Activated T-helper 2 cell treated with anti-CD3 and anti-CD28 coated beads, Interferon-gamma antibody, Interleukin-2, Interleukin-4, amounts not matched to agents 10 μg/mL and 5 μg/mL and 100 μg/mL, durations not matched to agents 14 hours and 24 hours and 36 hours (primary cell): ENCODE measurements around the gene SLC34A1. TPM values are rescaled to one million over a fixed set of nuclear protein-coding genes. Genes with fewer than 3 reads are reported as not detected.
"Not testable (repeated sequence)": the region's sequence is repeated elsewhere in the genome, so short reads cannot be mapped to it uniquely, and the experiment has no call there.

Experiments
- DNase-seq: peaks from one replicate; pipeline ENCODE4 v3.0.0; 2021; ENCODE audit warnings: low spot score
- H3K27ac Mint-ChIP-seq: one replicate; pipeline ENCODE4 v1.8.0; 2021; ENCODE audit warnings: mixed read lengths
- H3K27me3 Mint-ChIP-seq: one replicate; pipeline ENCODE4 v1.8.0; 2021; ENCODE audit warnings: low read depth, mixed read lengths
- H3K36me3 Mint-ChIP-seq: one replicate; pipeline ENCODE4 v1.8.0; 2021; ENCODE audit warnings: low read depth, mixed read lengths
- H3K4me1 Mint-ChIP-seq: one replicate; pipeline ENCODE4 v1.8.0; 2021; ENCODE audit warnings: low read depth, mixed read lengths
- H3K4me3 Mint-ChIP-seq: one replicate; pipeline ENCODE4 v1.8.0; 2021; ENCODE audit warnings: low read depth, mild to moderate bottlenecking, moderate library complexity, mixed read lengths
- H3K9me3 Mint-ChIP-seq: one replicate; pipeline ENCODE4 v1.8.0; 2021; ENCODE audit warnings: mixed read lengths
- intact Hi-C: fragments of 100-400 bp; cut with micrococcal nuclease; formaldehyde crosslinking; loops from one replicate; pipeline ENCODE4 v1.15.1; 2023
- total RNA-seq: library from RNA; stranded (reverse); gene quantifications from 2 replicates; pipeline ENCODE4 v1.2.3, GENCODE V29; 2022

SLC34A1 gene
- total RNA-seq, 1 donor from 2014 or later, result not detected

DNA sequence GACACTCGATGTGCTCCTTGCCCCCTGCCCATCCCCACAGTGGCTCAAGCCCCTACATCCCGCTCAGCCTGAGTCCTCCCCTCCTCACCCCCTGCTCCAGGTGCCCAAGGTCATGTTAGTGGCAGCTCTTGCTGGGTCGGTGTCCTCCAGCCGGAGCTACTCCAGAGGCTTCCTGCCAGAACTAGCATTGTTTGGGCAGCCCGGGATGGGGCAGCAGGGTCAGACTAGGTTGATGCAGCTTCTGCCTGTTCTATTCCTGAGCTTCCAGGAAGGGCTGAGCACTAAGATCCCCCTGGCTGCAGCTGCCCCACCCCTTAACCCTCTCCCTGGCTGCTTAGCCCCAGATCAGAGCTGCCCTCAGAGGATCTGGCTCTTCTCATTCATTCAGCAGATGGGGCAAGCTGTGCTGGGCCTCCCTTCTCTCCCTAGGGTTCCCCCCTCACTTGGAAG, 25.8 kb upstream of the SLC34A1 start:
- Mint-ChIP-seq H3K4me1 (peaks cover 55% of the 10 kb centered on the region), H3K36me3 (peaks cover 15% of the 10 kb centered on the region), H3K27ac (peak overlapping the region; percentile 30), H3K27me3 (no peaks in the 10 kb centered on the region), H3K4me3 (peak overlapping the region; percentile 88), H3K9me3 (peaks cover 8% of the 10 kb centered on the region)
- no peak for DNase-seq
- intact Hi-C loops, result no loop called here

GRCh38 chr5:177359451-177359851, 24.8 kb upstream of the SLC34A1 start:
- no peak overlapping the region for H3K27ac Mint-ChIP-seq

DNA sequence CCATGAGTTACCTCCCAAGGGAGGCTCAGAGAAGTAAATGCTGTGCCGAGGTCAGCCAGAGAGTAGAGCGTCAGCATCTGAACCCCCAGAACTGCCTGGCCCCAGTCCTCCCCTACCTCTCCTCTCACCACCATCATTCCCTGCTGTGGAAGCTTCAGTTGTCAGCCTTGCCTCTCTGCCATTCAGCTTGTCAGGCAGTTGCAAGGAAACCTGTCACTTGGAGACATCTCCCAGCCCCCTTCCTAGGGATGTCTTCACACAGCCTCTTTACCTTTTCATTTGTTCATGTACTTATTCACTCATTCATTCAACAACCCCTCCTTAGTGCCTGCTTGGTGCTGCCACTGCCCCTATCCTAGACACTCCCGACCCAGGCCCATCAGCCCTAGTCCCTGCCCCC, 24.4 kb upstream of the SLC34A1 start:
- Mint-ChIP-seq H3K9me3 (peaks cover 8% of the 10 kb centered on the region), H3K36me3 (peaks cover 17% of the 10 kb centered on the region), H3K4me3 (peak overlapping the region; percentile 69), H3K4me1 (peaks cover 62% of the 10 kb centered on the region), H3K27me3 (no peaks in the 10 kb centered on the region), H3K27ac (no peak overlapping the region)
- DNase-seq, result no peak
- intact Hi-C loops, result loop anchor here (5.0 kb wide), 2 partner anchors 42 to 48 kb away; partner anchors contain the start of genes MXD3 and PFN3

More at GRCh38 chr5:177359451-177359851, 24.8 kb upstream of the SLC34A1 start:
- intact Hi-C loops, result no loop called here
- peak overlapping the region; percentile 88 for H3K4me3 Mint-ChIP-seq
- H3K9me3 Mint-ChIP-seq, result peaks cover 8% of the 10 kb centered on the region
- no peaks in the 10 kb centered on the region for H3K27me3 Mint-ChIP-seq
- peaks cover 15% of the 10 kb centered on the region for H3K36me3 Mint-ChIP-seq
- no peak for DNase-seq
- peaks cover 59% of the 10 kb centered on the region for H3K4me1 Mint-ChIP-seq

DNA sequence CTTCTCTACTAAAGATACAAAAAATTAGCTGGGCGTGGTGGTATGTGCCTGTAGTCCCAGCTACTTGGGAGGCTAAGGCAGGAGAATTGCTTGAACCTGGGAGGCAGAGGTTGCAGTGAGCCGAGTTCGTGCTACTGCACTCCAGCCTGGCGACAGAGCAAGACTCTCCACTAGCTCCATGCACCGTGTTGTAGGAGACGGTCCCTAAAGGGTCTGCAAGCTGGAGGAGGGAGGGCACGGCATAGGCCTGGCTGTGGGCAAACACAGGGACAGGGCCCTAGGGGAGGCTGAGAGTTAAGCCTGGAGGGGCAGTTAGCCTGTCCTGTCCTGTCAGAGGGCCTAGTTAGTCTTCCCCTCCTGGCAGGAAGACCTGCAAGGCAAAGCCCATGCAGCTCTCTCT, 23.5 kb upstream of the SLC34A1 start:
- H3K4me3 Mint-ChIP-seq, DNase-seq, H3K9me3 Mint-ChIP-seq, H3K27me3 Mint-ChIP-seq, H3K27ac Mint-ChIP-seq: not testable (repeated sequence)
- Mint-ChIP-seq H3K4me1 (peaks cover 66% of the 10 kb centered on the region), H3K36me3 (peaks cover 19% of the 10 kb centered on the region)
- intact Hi-C loops, result loop anchor here (5.0 kb wide), 2 partner anchors 42 to 48 kb away; partner anchors contain the start of genes MXD3 and PFN3

DNA sequence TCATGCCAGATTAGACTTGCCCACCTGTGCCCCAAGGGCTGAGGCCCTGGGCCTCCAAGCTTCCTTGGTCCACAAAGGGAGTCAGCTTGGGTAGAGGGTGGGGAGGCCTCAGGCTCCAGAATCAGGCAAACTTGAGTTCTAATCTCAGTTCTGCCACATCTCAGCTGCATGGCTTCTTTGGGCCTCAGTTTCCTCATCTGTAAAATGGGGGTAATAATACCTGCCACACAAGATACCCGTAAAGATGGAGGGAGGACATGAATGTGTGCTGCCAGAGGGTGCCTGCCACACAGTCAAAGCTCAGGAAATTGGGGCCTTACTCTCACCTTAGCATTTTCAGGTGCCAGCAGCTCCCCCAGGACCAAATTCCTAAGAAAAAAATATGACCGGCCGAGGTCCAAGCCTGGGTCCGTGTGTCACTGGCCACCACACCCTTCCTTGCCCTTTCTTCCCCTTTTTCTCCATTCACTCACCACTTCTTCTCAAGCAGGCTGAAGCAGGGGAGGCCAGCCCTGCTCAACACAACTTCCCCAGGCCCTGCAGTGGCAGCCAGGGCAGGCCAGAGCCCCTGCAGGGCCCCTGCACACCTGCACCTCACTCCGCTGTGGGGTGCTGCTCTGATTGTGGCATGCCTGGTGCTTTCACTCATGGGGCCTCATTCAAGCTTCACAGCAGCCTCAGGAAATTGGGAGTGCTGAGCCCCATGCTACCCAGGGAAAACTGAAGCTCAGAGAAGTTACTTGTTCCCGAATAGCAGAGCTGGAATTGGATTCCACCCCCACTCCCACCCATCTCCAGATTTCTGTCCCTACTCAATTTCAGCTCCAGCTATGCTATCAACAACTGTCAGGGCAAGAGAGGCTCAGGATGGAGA, 22.6 kb upstream of the SLC34A1 start:
- H3K9me3 Mint-ChIP-seq, result no peaks in the 10 kb centered on the region
- peaks cover 62% of the 10 kb centered on the region for H3K4me1 Mint-ChIP-seq
- H3K4me3 Mint-ChIP-seq, result peak overlapping the region; percentile 63
- H3K27me3 Mint-ChIP-seq, result no peaks in the 10 kb centered on the region
- H3K27ac Mint-ChIP-seq, result peak overlapping the region; percentile 43
- intact Hi-C loops, result loop anchor here (5.0 kb wide), 2 partner anchors 41 to 49 kb away; partner anchors contain the start of genes MXD3 and PFN3
- H3K36me3 Mint-ChIP-seq, result peaks cover 25% of the 10 kb centered on the region
- no peak for DNase-seq

- Mint-ChIP-seq H3K4me1 (peaks cover 56% of the 10 kb centered on the region), H3K36me3 (peaks cover 28% of the 10 kb centered on the region), H3K9me3 (no peaks in the 10 kb centered on the region), H3K27ac (peak overlapping the region; percentile 43), H3K4me3 (peak overlapping the region; percentile 63), H3K27me3 (no peaks in the 10 kb centered on the region)
- DNase-seq, result no peak
- intact Hi-C loops, result loop anchor here (5.0 kb wide), 2 partner anchors 40 to 50 kb away; partner anchors contain the start of genes MXD3 and PFN3
Observed at GRCh38 chr5:177362292-177362609, 22.0 kb upstream of the SLC34A1 start.

DNA sequence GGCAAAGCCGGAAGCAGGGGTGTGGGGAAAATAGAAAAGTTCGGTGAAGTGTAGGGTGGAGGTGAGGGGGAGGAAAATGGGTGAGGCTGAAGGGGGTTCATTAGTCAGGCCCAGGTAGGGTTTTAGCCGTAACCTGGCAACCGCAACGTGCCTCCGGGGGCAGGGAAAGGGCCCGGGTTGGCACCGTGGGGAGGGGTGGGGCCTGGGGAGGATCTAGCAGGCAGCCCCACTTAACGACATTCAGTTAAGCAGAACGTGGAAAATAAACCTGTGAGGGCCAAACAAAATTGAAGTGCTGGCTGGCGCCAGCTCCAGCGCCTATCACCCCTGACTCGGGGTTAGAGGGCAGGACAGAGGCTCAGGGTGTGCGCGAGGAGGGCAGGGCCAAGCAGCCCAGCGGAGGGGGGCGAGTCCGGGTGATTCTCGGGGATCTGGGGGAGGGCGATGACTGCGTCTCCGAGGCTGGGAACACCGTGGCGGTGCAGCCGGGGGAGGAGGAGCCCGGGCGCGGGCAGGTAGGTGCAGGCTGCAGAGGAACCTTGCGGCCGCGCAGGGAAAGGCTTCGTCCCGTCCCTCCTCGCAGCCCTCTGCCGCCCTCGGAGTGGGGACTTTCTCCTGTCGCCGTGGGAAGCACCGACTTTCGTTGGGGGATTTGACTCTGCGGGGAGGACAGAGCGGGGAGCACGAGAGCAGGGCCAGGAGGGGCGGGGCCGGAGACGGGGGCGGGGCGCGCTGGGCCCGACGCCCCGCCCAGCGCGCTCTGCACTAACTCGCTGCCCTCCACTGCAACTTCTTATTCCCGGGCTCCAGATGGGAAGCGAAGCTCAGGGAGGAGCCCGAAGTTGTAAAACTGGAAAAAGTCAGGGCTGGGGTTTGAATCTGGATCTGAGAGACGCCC, 21.4 kb upstream of the SLC34A1 start:
- no peaks in the 10 kb centered on the region for H3K27me3 Mint-ChIP-seq
- peak overlapping the region; percentile 43 for H3K27ac Mint-ChIP-seq
- no peaks in the 10 kb centered on the region for H3K9me3 Mint-ChIP-seq
- peaks cover 51% of the 10 kb centered on the region for H3K4me1 Mint-ChIP-seq
- H3K36me3 Mint-ChIP-seq, result peaks cover 28% of the 10 kb centered on the region
- intact Hi-C loops, result loop anchor here (5.0 kb wide), 2 partner anchors 39 to 51 kb away; partner anchors contain the start of genes MXD3 and PFN3
- peak; percentile 44 for DNase-seq
- peak overlapping the region; percentile 64 for H3K4me3 Mint-ChIP-seq

GRCh38 chr5:177363565-177363964, 20.7 kb upstream of the SLC34A1 start:
- Mint-ChIP-seq H3K27me3 (no peaks in the 10 kb centered on the region), H3K4me1 (peaks cover 54% of the 10 kb centered on the region), H3K36me3 (peaks cover 33% of the 10 kb centered on the region), H3K4me3 (no peak overlapping the region), H3K9me3 (no peaks in the 10 kb centered on the region), H3K27ac (no peak overlapping the region)
- no peak for DNase-seq
- intact Hi-C loops, result loop anchor here (5.0 kb wide), 2 partner anchors 39 to 51 kb away; partner anchors contain the start of genes MXD3 and PFN3

GRCh38 chr5:177364159-177364962, 19.9 kb upstream of the SLC34A1 start:
- intact Hi-C loops, result loop anchor here (1.0 to 5.0 kb wide), 3 partner anchors 13 to 52 kb away; partner anchors contain the start of genes LMAN2, MXD3 and PFN3
- peak overlapping the region; percentile 53 for H3K4me3 Mint-ChIP-seq
- DNase-seq, result no peak
- peaks cover 52% of the 10 kb centered on the region for H3K4me1 Mint-ChIP-seq
- H3K27ac Mint-ChIP-seq, result peak overlapping the region; percentile 53
- no peaks in the 10 kb centered on the region for H3K9me3 Mint-ChIP-seq
- H3K27me3 Mint-ChIP-seq, result no peaks in the 10 kb centered on the region
- H3K36me3 Mint-ChIP-seq, result peaks cover 41% of the 10 kb centered on the region

GRCh38 chr5:177365845-177366527, 18.2 kb upstream of the SLC34A1 start:
- no peak for DNase-seq

GRCh38 chr5:177366528-177367322, 17.5 kb upstream of the SLC34A1 start:
- H3K27ac Mint-ChIP-seq, result no peak overlapping the region
- H3K9me3 Mint-ChIP-seq, result no peaks in the 10 kb centered on the region
- H3K27me3 Mint-ChIP-seq, result no peaks in the 10 kb centered on the region
- DNase-seq, result no peak
- H3K36me3 Mint-ChIP-seq, result peaks cover 42% of the 10 kb centered on the region
- no peak overlapping the region for H3K4me3 Mint-ChIP-seq
- H3K4me1 Mint-ChIP-seq, result peaks cover 45% of the 10 kb centered on the region
- intact Hi-C loops, result no loop called here

More at GRCh38 chr5:177365845-177366527, 18.2 kb upstream of the SLC34A1 start:
- H3K36me3 Mint-ChIP-seq, result peaks cover 38% of the 10 kb centered on the region
- peaks cover 43% of the 10 kb centered on the region for H3K4me1 Mint-ChIP-seq
- intact Hi-C loops, result no loop called here
- no peaks in the 10 kb centered on the region for H3K27me3 Mint-ChIP-seq
- H3K9me3 Mint-ChIP-seq, result no peaks in the 10 kb centered on the region
- H3K4me3 Mint-ChIP-seq, result no peak overlapping the region
- no peak overlapping the region for H3K27ac Mint-ChIP-seq
